IMR-90 (cell line): ENCODE data around the gene GJC1. TPM values are rescaled to one million over a fixed set of nuclear protein-coding genes. Genes with fewer than 3 reads are reported as not detected.

Experiments
- ATAC-seq: fragments of 200-7000 bp; cut with Tn5 transposase; 2 replicates; pipeline ENCODE4 v1.9.1; 2020; ENCODE audit warnings: low read depth, mild to moderate bottlenecking, moderate library complexity
- BruUV-seq: library from RNA; stranded (reverse); fragments of 400-500 nt; replicated peaks from 2 replicates; lab custom pipeline; 2021; lab: Mats Ljungman, UMichigan
- CTCF ChIA-PET: fragments of 300-600 bp; formaldehyde crosslinking; extraction: SDS; loops from one replicate; lab custom pipeline; 2021; ENCODE audit warnings: antibody characterized with exemption; lab: Yijun Ruan, JAX
- POLR2A ChIA-PET: fragments of 300-600 bp; sonication (Branson Sonifier 250); formaldehyde crosslinking; loops from one replicate; lab custom pipeline; 2022; ENCODE audit warnings: antibody characterized with exemption; ENCODE audit not compliant: unreplicated experiment; lab: Charles Lee
- DNase-seq: peaks from one replicate; pipeline ENCODE4 v3.0.0; 2013
- H2AFZ ChIP-seq: replicated peaks from 2 replicates; pipeline ENCODE3; 2013; ENCODE audit warnings: low read length, mild to moderate bottlenecking; ENCODE audit not compliant: poor library complexity
- H2AK5ac ChIP-seq: 2 replicates; pipeline ENCODE4 v1.6.1; 2013; ENCODE audit warnings: low read depth, low read length, inconsistent platforms
- H2AK9ac ChIP-seq: replicated peaks from 2 replicates; pipeline ENCODE3; 2013; ENCODE audit warnings: mild to moderate bottlenecking, low read depth, low read length, moderate library complexity; ENCODE audit not compliant: poor library complexity
- H2BK120ac ChIP-seq: 2 replicates; pipeline ENCODE4 v1.6.1; 2013; ENCODE audit warnings: low read depth, low read length, inconsistent platforms
- H2BK15ac ChIP-seq: 3 replicates; pipeline ENCODE4 v1.6.1; 2013; ENCODE audit warnings: low read depth, low read length, inconsistent platforms
- H2BK20ac ChIP-seq: 2 replicates; pipeline ENCODE4 v1.6.1; 2013; ENCODE audit warnings: low read depth, mild to moderate bottlenecking, inconsistent platforms, low read length, moderate library complexity
- H2BK5ac ChIP-seq: 2 replicates; pipeline ENCODE4 v1.6.1; 2013; ENCODE audit warnings: mild to moderate bottlenecking, low read depth, low read length, inconsistent platforms; ENCODE audit not compliant: poor library complexity, severe bottlenecking
- H3K14ac ChIP-seq: replicated peaks from 2 replicates; pipeline ENCODE4 v1.6.1; 2013; ENCODE audit warnings: low read depth, low read length, inconsistent platforms
- H3K18ac ChIP-seq: 2 replicates; pipeline ENCODE4 v1.6.1; 2013; ENCODE audit warnings: low read depth, low read length, control low read depth
- H3K23ac ChIP-seq: 2 replicates; pipeline ENCODE4 v1.6.1; 2013; ENCODE audit warnings: low read depth, low read length, inconsistent platforms
- H3K27ac ChIP-seq: 2 replicates; pipeline ENCODE4 v1.5.1; 2013; ENCODE audit warnings: mild to moderate bottlenecking, control low read depth, low read length; ENCODE audit not compliant: insufficient read depth
- H3K27me3 ChIP-seq: 2 replicates; pipeline ENCODE4 v1.6.1; 2013; ENCODE audit warnings: low read length; ENCODE audit not compliant: control insufficient read depth, insufficient read depth
- H3K36me3 ChIP-seq: 2 replicates; pipeline ENCODE4 v1.6.1; 2013; ENCODE audit warnings: low read length, mixed read lengths; ENCODE audit not compliant: control insufficient read depth, insufficient read depth
- H3K4ac ChIP-seq: 2 replicates; pipeline ENCODE4 v1.6.1; 2013; ENCODE audit warnings: low read depth, low read length, inconsistent platforms
- H3K4me1 ChIP-seq: 2 replicates; pipeline ENCODE4 v1.6.1; 2013; ENCODE audit warnings: low read length, mixed read lengths; ENCODE audit not compliant: control insufficient read depth, insufficient read depth
- H3K4me2 ChIP-seq: 2 replicates; pipeline ENCODE4 v1.6.1; 2013; ENCODE audit warnings: low read depth, mild to moderate bottlenecking, control low read depth, low read length, moderate library complexity
- H3K4me3 ChIP-seq: 2 replicates; pipeline ENCODE4 v1.5.1; 2013; ENCODE audit warnings: low read depth, mild to moderate bottlenecking, control low read depth, low read length, moderate library complexity; ENCODE audit not compliant: insufficient read depth
- H3K56ac ChIP-seq: 2 replicates; pipeline ENCODE4 v1.6.1; 2013; ENCODE audit warnings: low read length, inconsistent platforms; ENCODE audit not compliant: insufficient read depth; ENCODE audit errors: extremely low read depth
- H3K79me1 ChIP-seq, 2 experiments: 2 replicates each; pipeline ENCODE4 v1.6.1; 2013; ENCODE audit warnings: low read length in 2 of 2, inconsistent platforms in 1 of 2, low read depth in 1 of 2
- H3K9ac ChIP-seq: 2 replicates; pipeline ENCODE4 v1.6.1; 2013; ENCODE audit warnings: low read depth, low read length, control low read depth
- H3K9me1 ChIP-seq: 2 replicates; pipeline ENCODE4 v1.6.1; 2013; ENCODE audit warnings: low read length, inconsistent platforms; ENCODE audit not compliant: insufficient read depth
- H3K9me3 ChIP-seq: 2 replicates; pipeline ENCODE4 v1.6.1; 2013; ENCODE audit warnings: low read length; ENCODE audit not compliant: control insufficient read depth, insufficient read depth
- H4K20me1 ChIP-seq: 2 replicates; pipeline ENCODE4 v1.6.1; 2013; ENCODE audit warnings: low read length, inconsistent platforms; ENCODE audit not compliant: insufficient read depth
- H4K5ac ChIP-seq: 2 replicates; pipeline ENCODE4 v1.6.1; 2013; ENCODE audit warnings: mild to moderate bottlenecking, low read depth, low read length, control low read depth
- H4K8ac ChIP-seq, 2 experiments: 2 replicates each; pipeline ENCODE4 v1.6.1; 2013; ENCODE audit warnings: low read depth in 2 of 2, low read length in 2 of 2, control low read depth in 1 of 2, inconsistent platforms in 1 of 2
- H4K91ac ChIP-seq: 2 replicates; pipeline ENCODE4 v1.6.1; 2013; ENCODE audit warnings: low read depth, low read length, inconsistent platforms; ENCODE audit not compliant: insufficient read depth
- BHLHE40 ChIP-seq: fragments of 150-350 bp; IDR thresholded peaks from 2 replicates; pipeline ENCODE4 v1.6.1; 2016; ENCODE audit warnings: mild to moderate bottlenecking, low read depth, low read length
- CEBPB ChIP-seq: IDR thresholded peaks from 2 replicates; pipeline ENCODE4 v1.6.1; 2012; ENCODE audit warnings: low read depth, low read length, improper control_type of control experiment
- MAFK ChIP-seq: IDR thresholded peaks from 2 replicates; pipeline ENCODE4 v1.6.1; 2012; ENCODE audit warnings: low read depth, low read length, improper control_type of control experiment
- MXI1 ChIP-seq: IDR thresholded peaks from 2 replicates; pipeline ENCODE4 v1.6.1; 2012; ENCODE audit warnings: low read depth, mild to moderate bottlenecking, low read length, moderate library complexity, borderline replicate concordance
- POLR2A ChIP-seq: IDR thresholded peaks from 2 replicates; pipeline ENCODE4 v1.6.1; 2012; ENCODE audit warnings: mild to moderate bottlenecking, low read depth, low read length
- RAD21 ChIP-seq: IDR thresholded peaks from 2 replicates; pipeline ENCODE4 v1.6.1; 2012; ENCODE audit warnings: low read length, improper control_type of control experiment
- RCOR1 ChIP-seq: IDR thresholded peaks from 2 replicates; pipeline ENCODE4 v1.6.1; 2012; ENCODE audit warnings: mild to moderate bottlenecking, low read length, improper control_type of control experiment; ENCODE audit not compliant: insufficient replicate concordance
- RFX5 ChIP-seq: IDR thresholded peaks from 2 replicates; pipeline ENCODE4 v1.8.0; 2012; ENCODE audit warnings: low read depth, mild to moderate bottlenecking, low read length, moderate library complexity
- USF2 ChIP-seq: fragments of 150-350 bp; IDR thresholded peaks from 2 replicates; pipeline ENCODE4 v1.6.1; 2017; ENCODE audit warnings: mild to moderate bottlenecking, antibody characterized with exemption, low read length, low read depth
- WGBS, 2 experiments: methylation state at CpG; one replicate each; pipeline versions ENCODE4 v1.1.5 to v1.1.7; 2013; ENCODE audit warnings: missing lambda C conversion rate in 2 of 2; ENCODE audit not compliant: insufficient read length in 1 of 2; ENCODE audit errors: extremely low coverage in 2 of 2; 5-methylcytosine and 5-hydroxymethylcytosine counted together
- dilution Hi-C: fragments of 300-500 bp; cut with HindIII; formaldehyde crosslinking; loops from one replicate; pipeline ENCODE4 v1.14.3; 2018; ENCODE audit warnings: low sequenced_read_pairs; ENCODE audit not compliant: unreplicated experiment
- in situ Hi-C: fragments of 300-500 bp; cut with MboI; formaldehyde crosslinking; loops from 3 replicates; pipeline ENCODE4 v1.14.3; 2019; ENCODE audit warnings: low sequenced_read_pairs, inconsistent platforms, mixed read lengths
- intact Hi-C: fragments of 100-400 bp; cut with micrococcal nuclease; formaldehyde crosslinking; loops from 2 replicates; pipeline ENCODE4 v1.10.0; 2022
- polyA plus RNA-seq, 3 experiments: library from polyadenylated mRNA; depleted of rRNA; stranded (reverse); fragments of >200 nt; gene quantifications; 2 replicates each; pipeline ENCODE4 v1.2.3, GENCODE V29; 2012; ENCODE audit warnings: low replicate concordance in 1 of 3
- total RNA-seq: library from RNA; depleted of rRNA; stranded (reverse); fragments of >200 nt; gene quantifications from 2 replicates; pipeline ENCODE4 v1.2.3, GENCODE V29; 2012

Gene GJC1
- total and polyA plus RNA-seq, 2 of the 4 experiments (the other 2 are of a cell fraction), result 23.9 to 69.7 TPM

GRCh38 chr17:44798356-44798755, 31.7 kb downstream of the GJC1 start:
- intact Hi-C loops (no loop called here), in situ Hi-C loops (no loop called here), dilution Hi-C loops (no loop called here)
- Histone ChIP-seq H2BK5ac (no peak overlapping the region), H3K23ac (no peak overlapping the region), H4K91ac (no peak overlapping the region), H4K20me1 (peaks cover 8% of the 10 kb centered on the region), H3K9me1 (peaks cover 17% of the 10 kb centered on the region), H4K5ac (no peak overlapping the region), H3K4me3 (no peak overlapping the region), H3K79me1 (peaks cover 21 to 82% of the 10 kb centered on the region in 2 experiments), H3K4me2 (no peak overlapping the region), H2AFZ (no peak overlapping the region), H3K9ac (no peak overlapping the region), H3K36me3 (peaks cover 7% of the 10 kb centered on the region), H4K8ac (no peak overlapping the region), H2BK120ac (no peak overlapping the region), H3K27ac (no peak overlapping the region), H3K27me3 (no peaks in the 10 kb centered on the region), H3K18ac (no peak overlapping the region), H2AK9ac (no peak overlapping the region), H3K9me3 (no peaks in the 10 kb centered on the region), H3K4ac (no peak overlapping the region), H3K4me1 (peaks cover 21% of the 10 kb centered on the region), H2BK15ac (no peak overlapping the region), H2BK20ac (no peak overlapping the region), H3K14ac (no peak overlapping the region), H3K56ac (no peak overlapping the region), H2AK5ac (no peak overlapping the region)
- CTCF ChIA-PET, result interaction anchor here (0.8 kb wide), 1 partner anchor 19 kb away, joined by 3 read pairs; no protein-coding TSS in a partner anchor
- ATAC-seq, result no peak
- POLR2A ChIA-PET, result no interaction called here
- no CpG with 5 or more reads among the region's 2 CpGs for WGBS, 2 experiments
- no TSS peak for BruUV-seq
- DNase-seq, result no peak
- no peak for TF ChIP-seq RAD21
- TF ChIP-seq POLR2A, result no peak
- TF ChIP-seq RFX5, result no peak
- no peak for TF ChIP-seq USF2
- no peak for TF ChIP-seq BHLHE40
- TF ChIP-seq RCOR1, result no peak
- no peak for TF ChIP-seq MAFK
- no peak for TF ChIP-seq MXI1
- no peak for TF ChIP-seq CEBPB
